H1 (cell line): ENCODE results near the gene C20orf141. TPM values are rescaled to one million over a fixed set of nuclear protein-coding genes. Genes with fewer than 3 reads are reported as not detected.
"Not testable (repeated sequence)": the region's sequence is repeated elsewhere in the genome, so short reads cannot be mapped to it uniquely, and the experiment has no call there.

Experiments
- CTCF ChIA-PET: fragments of 300-600 bp; sonication (Branson Sonifier 250); formaldehyde crosslinking; loops from one replicate; lab custom pipeline; 2021; ENCODE audit not compliant: partially characterized antibody; lab: Charles Lee
- POLR2A ChIA-PET: fragments of 300-600 bp; sonication (Branson Sonifier 250); formaldehyde crosslinking; loops from one replicate; lab custom pipeline; 2021; ENCODE audit warnings: inconsistent platforms; ENCODE audit not compliant: partially characterized antibody; lab: Charles Lee
- DNase-seq, 2 experiments: peaks; one replicate each; pipeline versions ENCODE4 v3.0.0 to v3.0.0-alpha.2; 2010 to 2022; ENCODE audit warnings: low spot score in 2 of 2, low read depth in 1 of 2, mixed read lengths in 1 of 2
- FAIRE-seq: peaks from 2 replicates; lab custom pipeline; 2011; peaks lifted over from hg19 to GRCh38; lab: Jason Lieb, UNC
- H2AFZ ChIP-seq: 2 replicates; pipeline ENCODE4 v1.8.1; 2012; ENCODE audit warnings: low read length, inconsistent platforms
- H2AK5ac ChIP-seq: 2 replicates; pipeline ENCODE4 v1.6.1; 2013; ENCODE audit warnings: low read depth, low read length
- H2BK120ac ChIP-seq: replicated peaks from 2 replicates; pipeline ENCODE3; 2013; ENCODE audit warnings: low read depth, low read length, inconsistent platforms
- H2BK12ac ChIP-seq: 2 replicates; pipeline ENCODE4 v1.6.1; 2013; ENCODE audit warnings: low read depth, low read length
- H2BK15ac ChIP-seq: 2 replicates; pipeline ENCODE4 v1.6.1; 2013; ENCODE audit warnings: low read length
- H2BK20ac ChIP-seq: 2 replicates; pipeline ENCODE4 v1.6.1; 2013; ENCODE audit warnings: low read length
- H2BK5ac ChIP-seq: 2 replicates; pipeline ENCODE4 v1.6.1; 2013; ENCODE audit warnings: low read depth, low read length
- H3K14ac ChIP-seq: 2 replicates; pipeline ENCODE4 v1.6.1; 2013; ENCODE audit warnings: inconsistent platforms; ENCODE audit not compliant: insufficient read length
- H3K18ac ChIP-seq: 2 replicates; pipeline ENCODE4 v1.6.1; 2013; ENCODE audit warnings: low read length; ENCODE audit errors: extremely low read depth
- H3K23ac ChIP-seq: 2 replicates; pipeline ENCODE4 v1.6.1; 2013; ENCODE audit warnings: inconsistent platforms; ENCODE audit not compliant: insufficient read length
- H3K23me2 ChIP-seq: 2 replicates; pipeline ENCODE4 v1.6.1; 2013; ENCODE audit warnings: low read depth, low read length
- H3K27ac ChIP-seq: 2 replicates; pipeline ENCODE4 v1.6.1; 2011; ENCODE audit warnings: low read depth, low read length, inconsistent platforms
- H3K27me3 ChIP-seq, 4 experiments: replicated peaks in 1 of 4; 1 replicate in 1 of 4; 2 replicates in 3 of 4; pipeline versions ENCODE4 v1.6.1 to v1.8.1; 2011 to 2013; ENCODE audit warnings: low read length in 3 of 4, mild to moderate bottlenecking in 3 of 4, inconsistent platforms in 2 of 4, mixed read lengths in 2 of 4, moderate library complexity in 1 of 4; ENCODE audit not compliant: control insufficient read depth in 3 of 4, insufficient read depth in 3 of 4; ENCODE audit errors: extremely low read depth in 1 of 4
- H3K36me3 ChIP-seq, 4 experiments: 2 replicates each; pipeline versions ENCODE4 v1.6.1 to v1.8.1; 2011 to 2013; ENCODE audit warnings: mild to moderate bottlenecking in 4 of 4, low read length in 3 of 4, moderate library complexity in 2 of 4, control low read depth in 1 of 4, inconsistent platforms in 1 of 4; ENCODE audit not compliant: insufficient read depth in 4 of 4, control insufficient read depth in 2 of 4
- H3K4ac ChIP-seq: replicated peaks from 2 replicates; pipeline ENCODE3; 2013; ENCODE audit warnings: low read length, low read depth, mixed read lengths, inconsistent platforms; ENCODE audit not compliant: insufficient read length
- H3K4me1 ChIP-seq, 4 experiments: replicated peaks in 1 of 4; 1 replicate in 1 of 4; 2 replicates in 3 of 4; pipeline versions ENCODE4 v1.6.1 to v1.8.1; 2011 to 2013; ENCODE audit warnings: low read length in 3 of 4, inconsistent platforms in 2 of 4, mixed read lengths in 1 of 4; ENCODE audit not compliant: insufficient read depth in 4 of 4, control insufficient read depth in 3 of 4
- H3K4me2 ChIP-seq, 2 experiments: 2 replicates each; pipeline versions ENCODE4 v1.6.1 to v1.8.1; 2011 to 2013; ENCODE audit warnings: low read depth in 2 of 2, low read length in 2 of 2, control low read depth in 1 of 2, inconsistent platforms in 1 of 2, mild to moderate bottlenecking in 1 of 2; ENCODE audit not compliant: insufficient read depth in 1 of 2
- H3K4me3 ChIP-seq, 4 experiments: fragments of 200-600, 300-600 bp in 1 of 4; sonication (generic), shearing (Covaris generic), sonication (Bioruptor Twin) in 1 of 4; 2 replicates each; pipeline versions ENCODE4 v1.5.1 to v1.8.1; 2011 to 2016; ENCODE audit warnings: low read length in 4 of 4, low read depth in 3 of 4, control low read depth in 2 of 4, inconsistent platforms in 2 of 4, mild to moderate bottlenecking in 2 of 4, mixed read lengths in 1 of 4, moderate library complexity in 1 of 4; ENCODE audit not compliant: insufficient read depth in 2 of 4; ENCODE audit errors: extremely low read depth in 1 of 4
- H3K56ac ChIP-seq: replicated peaks from 2 replicates; pipeline ENCODE3; 2013; ENCODE audit warnings: low read depth, mild to moderate bottlenecking, mixed read lengths, low read length, inconsistent platforms; ENCODE audit not compliant: insufficient read length
- H3K79me1 ChIP-seq: 2 replicates; pipeline ENCODE4 v1.6.1; 2013; ENCODE audit warnings: low read depth, low read length, control low read depth
- H3K79me2 ChIP-seq, 2 experiments: 2 replicates each; pipeline versions ENCODE4 v1.6.1 to v1.8.1; 2012 to 2013; ENCODE audit warnings: low read length in 2 of 2, mild to moderate bottlenecking in 2 of 2, inconsistent platforms in 1 of 2; ENCODE audit not compliant: insufficient read depth in 2 of 2, control insufficient read depth in 1 of 2
- H3K9ac ChIP-seq, 4 experiments: replicated peaks in 1 of 4; 1 replicate in 1 of 4; 2 replicates in 3 of 4; pipeline versions ENCODE4 v1.6.1 to v1.8.1; 2011 to 2013; ENCODE audit warnings: low read depth in 3 of 4, low read length in 3 of 4, control low read depth in 2 of 4, mild to moderate bottlenecking in 2 of 4, moderate library complexity in 2 of 4, inconsistent platforms in 1 of 4; ENCODE audit errors: extremely low read depth in 1 of 4
- H3K9me3 ChIP-seq, 2 experiments: 2 replicates each; pipeline versions ENCODE4 v1.6.1 to v1.8.1; 2012 to 2013; ENCODE audit warnings: mild to moderate bottlenecking in 2 of 2, moderate library complexity in 2 of 2, control low read depth in 1 of 2, inconsistent platforms in 1 of 2, low read depth in 1 of 2, low read length in 1 of 2, mixed read lengths in 1 of 2; ENCODE audit not compliant: insufficient read depth in 2 of 2
- H4K20me1 ChIP-seq, 2 experiments: replicated peaks in 1 of 2; 2 replicates each; pipeline versions ENCODE3 to v1.8.1; 2011 to 2013; ENCODE audit warnings: inconsistent platforms in 2 of 2, low read length in 2 of 2, mild to moderate bottlenecking in 1 of 2; ENCODE audit not compliant: insufficient read depth in 2 of 2, control insufficient read depth in 1 of 2
- H4K5ac ChIP-seq: 2 replicates; pipeline ENCODE4 v1.6.1; 2013; ENCODE audit warnings: low read length, low read depth, mixed read lengths, inconsistent platforms; ENCODE audit not compliant: insufficient read length
- H4K8ac ChIP-seq: 2 replicates; pipeline ENCODE4 v1.8.0; 2013; ENCODE audit warnings: mild to moderate bottlenecking, moderate library complexity, low read length, inconsistent platforms; ENCODE audit not compliant: insufficient read depth; ENCODE audit errors: extremely low read depth
- H4K91ac ChIP-seq: replicated peaks from 2 replicates; pipeline ENCODE3; 2013; ENCODE audit warnings: low read length, mixed read lengths, inconsistent platforms; ENCODE audit not compliant: insufficient read length
- WGBS, 2 experiments: shearing (Covaris generic) in 1 of 2; methylation state at CpG; one replicate each; pipeline versions ENCODE4 v1.1.6 to v1.1.7; 2013 to 2015; ENCODE audit warnings: low lambda C conversion rate in 2 of 2, mixed read lengths in 2 of 2, inconsistent platforms in 1 of 2, low coverage in 1 of 2, missing lambda C conversion rate in 1 of 2; ENCODE audit not compliant: insufficient replicate concordance in 2 of 2, insufficient coverage in 1 of 2, insufficient read length in 1 of 2; ENCODE audit errors: extremely low coverage in 1 of 2, missing lambda C conversion rate in 1 of 2; 5-methylcytosine and 5-hydroxymethylcytosine counted together
- polyA plus RNA-seq, 7 experiments: library from polyadenylated mRNA; depleted of rRNA in 3 of 7; stranded (reverse) in 5 of 7; unstranded in 2 of 7; fragments of >200 nt in 5 of 7; fragments of 200-250 nt in 2 of 7; gene quantifications; 1 replicate in 5 of 7; 2 replicates in 1 of 7; 4 replicates in 1 of 7; pipeline versions ENCODE4 v1.2.1 to v1.2.3, GENCODE V29; 2011 to 2013; ENCODE audit warnings: missing spikeins in 2 of 7, mixed read lengths in 2 of 7
- total RNA-seq: library from RNA; stranded (reverse); fragmentation: NEBNext Ultra II Directional; extraction: Animal tissue kit (Norgen Biotek cat#: 25700); gene quantifications from 2 replicates; pipeline ENCODE4 v1.2.1, GENCODE V29; 2021

Gene C20orf141
- total and polyA plus RNA-seq, 2 of the 8 experiments (the other 6 are each of a cell fraction or from before 2014, with no cell fraction given), result not detected

DNA sequence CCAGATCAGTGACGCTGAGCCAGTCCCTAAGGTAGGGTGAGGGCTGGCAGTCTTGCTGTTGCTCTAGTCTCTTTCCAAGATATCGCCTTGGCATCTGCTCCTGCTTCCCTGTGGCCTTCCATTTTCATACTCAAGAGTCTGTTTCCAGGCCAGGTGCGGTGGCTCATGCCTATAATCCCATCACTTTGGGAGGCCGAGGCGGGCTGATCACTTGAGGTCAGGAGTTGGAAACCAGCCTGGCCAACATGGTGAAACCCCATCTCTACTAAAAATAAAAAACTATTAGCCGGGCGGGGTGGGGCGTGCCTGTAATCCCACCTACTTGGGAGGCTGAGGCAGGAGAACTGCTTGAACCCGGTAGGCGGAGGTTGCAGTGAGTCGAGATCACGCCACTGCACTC is 44.7 kb upstream of the C20orf141 start:
- POLR2A ChIA-PET, H3K4ac ChIP-seq, H2BK20ac ChIP-seq, H3K14ac ChIP-seq, FAIRE-seq, H3K9me3 ChIP-seq, H2BK120ac ChIP-seq, DNase-seq, H4K20me1 ChIP-seq, H3K4me1 ChIP-seq, H2BK5ac ChIP-seq, H2AFZ ChIP-seq, H3K79me1 ChIP-seq, H2BK12ac ChIP-seq, H2BK15ac ChIP-seq, H3K56ac ChIP-seq, H4K91ac ChIP-seq, H3K23ac ChIP-seq, H3K36me3 ChIP-seq, H3K4me2 ChIP-seq, H3K18ac ChIP-seq, H4K8ac ChIP-seq, H3K9ac ChIP-seq, H2AK5ac ChIP-seq, H3K27ac ChIP-seq, H3K4me3 ChIP-seq, H3K27me3 ChIP-seq, H4K5ac ChIP-seq, H3K23me2 ChIP-seq, H3K79me2 ChIP-seq: not testable (repeated sequence)
- CTCF ChIA-PET, result interaction anchor here (0.6 to 6.5 kb wide), 3 partner anchors 17 to 1484 kb away, joined by 3 to 43 read pairs (median 3); no protein-coding TSS in a partner anchor
- whole genome bisulfite sequencing, 2 experiments, result 82% methylated on average over 12 of the region's 12 CpGs; no CpG with 5 or more reads in 1 of the 2 experiments
